Measurements from ENCODE around the gene PIP4P1.

Gene PIP4P1

GRCh38 chr14:20435582-20436362 lies 25.5 kb downstream of the PIP4P1 start, which contains the start of gene KLHL33:
Gene KLHL33 (minus strand): TSS chr14:20436166. CDS start chr14:20435811, 355 bp downstream.
- no peak for DNase-seq (ENCODE audit: low read depth)

GRCh38 chr14:20434701-20435581 lies 26.3 kb downstream of the PIP4P1 start:
- no peak for DNase-seq (ENCODE audit: low read depth)

GRCh38 chr14:20429801-20430669 lies 31.2 kb downstream of the PIP4P1 start:
- no peak for DNase-seq (ENCODE audit: low read depth)

- no peak for DNase-seq (ENCODE audit: low read depth)
These were observed 32.4 kb downstream of the PIP4P1 start for GRCh38 chr14:20428802-20429201.

- no peak for DNase-seq (ENCODE audit: low read depth)
These were observed 33.2 kb downstream of the PIP4P1 start for GRCh38 chr14:20428010-20428365.

DNA sequence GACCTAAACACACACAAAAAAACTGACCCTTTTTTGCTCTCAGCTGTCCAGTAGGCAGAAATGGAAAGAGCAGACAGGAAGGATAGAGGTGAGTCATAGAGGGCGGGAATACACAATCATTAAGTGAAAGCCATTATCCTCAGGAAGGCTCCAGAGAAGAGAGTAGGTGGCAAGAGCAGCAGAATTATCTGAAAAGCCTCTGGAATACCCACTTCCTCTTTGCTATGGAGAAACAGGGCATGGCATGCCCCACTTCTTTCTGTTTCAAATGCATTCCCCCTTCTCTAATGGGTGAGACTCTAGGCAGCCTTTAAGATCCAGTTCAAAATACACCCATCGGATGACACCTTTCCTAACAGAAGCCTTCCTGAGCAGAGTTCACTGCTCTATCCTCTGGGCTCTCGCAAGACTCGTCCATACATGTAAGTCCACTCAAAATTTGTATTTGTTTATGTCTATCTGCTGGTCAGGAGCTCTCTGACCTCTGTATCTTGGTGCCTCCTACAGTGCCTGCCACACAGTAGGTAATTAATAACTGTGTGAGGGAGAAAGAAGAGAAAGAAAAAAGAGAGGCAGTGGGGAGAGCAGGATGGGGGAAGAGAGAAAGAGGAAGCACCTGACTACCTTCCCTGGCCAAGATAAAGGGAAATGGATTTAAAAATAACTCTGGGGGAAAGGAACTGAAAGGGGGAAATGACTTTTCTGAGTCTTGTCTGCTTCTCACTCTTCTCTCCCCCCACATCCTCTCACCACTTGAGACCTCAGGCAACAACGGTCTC lies 33.8 kb downstream of the PIP4P1 start:
- no peak for DNase-seq (ENCODE audit: low read depth)

- no peak for DNase-seq (ENCODE audit: low read depth)
These were observed 36.4 kb downstream of the PIP4P1 start for GRCh38 chr14:20424851-20425250.

DNA sequence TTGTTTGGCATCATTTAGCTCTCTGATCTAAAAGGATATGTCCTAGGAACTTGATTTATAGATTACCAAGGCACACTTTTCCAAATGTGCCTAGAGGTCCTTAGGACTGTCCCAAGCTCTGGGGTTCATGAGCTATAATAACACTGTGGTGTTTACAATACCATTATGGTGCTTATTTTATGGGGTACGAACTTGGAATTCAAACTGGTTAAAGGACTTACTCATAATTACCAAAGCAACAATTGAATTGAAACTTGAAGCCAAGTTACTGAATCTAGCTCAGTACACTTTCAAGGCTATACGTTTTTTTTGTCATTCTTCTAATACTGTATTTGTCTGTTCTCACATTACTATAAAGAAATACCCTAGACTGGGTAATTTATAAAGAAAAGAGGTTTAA lies 38.3 kb downstream of the PIP4P1 start:
- DNase-seq (ENCODE audit: low read depth) = no peak

- DNase-seq (ENCODE audit: low read depth) = no peak
These were observed 40.0 kb downstream of the PIP4P1 start for GRCh38 chr14:20421267-20421666.

DNA sequence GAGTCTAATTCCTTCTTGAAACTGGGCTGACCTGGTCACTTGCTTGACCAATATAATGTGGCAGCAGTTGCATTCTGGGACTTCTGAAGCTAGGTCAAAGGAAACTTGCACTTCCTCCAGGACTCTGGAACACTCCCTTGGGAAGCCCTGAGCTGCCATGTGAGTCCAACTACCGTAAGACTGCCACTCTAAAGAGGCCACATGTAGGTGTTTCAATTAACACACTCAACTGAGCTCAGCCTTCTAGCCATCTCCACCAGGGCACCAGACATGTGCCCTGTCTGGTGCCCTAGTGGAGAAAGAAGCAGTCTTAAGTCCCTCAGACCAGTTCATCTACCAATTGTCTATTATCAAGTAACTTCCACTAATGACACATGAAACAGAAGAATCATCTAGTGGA lies 41.8 kb downstream of the PIP4P1 start:
- DNase-seq (ENCODE audit: low read depth) = no peak

GRCh38 chr14:20418501-20418909 lies 42.7 kb downstream of the PIP4P1 start:
- no peak for DNase-seq (ENCODE audit: low read depth)

DNA sequence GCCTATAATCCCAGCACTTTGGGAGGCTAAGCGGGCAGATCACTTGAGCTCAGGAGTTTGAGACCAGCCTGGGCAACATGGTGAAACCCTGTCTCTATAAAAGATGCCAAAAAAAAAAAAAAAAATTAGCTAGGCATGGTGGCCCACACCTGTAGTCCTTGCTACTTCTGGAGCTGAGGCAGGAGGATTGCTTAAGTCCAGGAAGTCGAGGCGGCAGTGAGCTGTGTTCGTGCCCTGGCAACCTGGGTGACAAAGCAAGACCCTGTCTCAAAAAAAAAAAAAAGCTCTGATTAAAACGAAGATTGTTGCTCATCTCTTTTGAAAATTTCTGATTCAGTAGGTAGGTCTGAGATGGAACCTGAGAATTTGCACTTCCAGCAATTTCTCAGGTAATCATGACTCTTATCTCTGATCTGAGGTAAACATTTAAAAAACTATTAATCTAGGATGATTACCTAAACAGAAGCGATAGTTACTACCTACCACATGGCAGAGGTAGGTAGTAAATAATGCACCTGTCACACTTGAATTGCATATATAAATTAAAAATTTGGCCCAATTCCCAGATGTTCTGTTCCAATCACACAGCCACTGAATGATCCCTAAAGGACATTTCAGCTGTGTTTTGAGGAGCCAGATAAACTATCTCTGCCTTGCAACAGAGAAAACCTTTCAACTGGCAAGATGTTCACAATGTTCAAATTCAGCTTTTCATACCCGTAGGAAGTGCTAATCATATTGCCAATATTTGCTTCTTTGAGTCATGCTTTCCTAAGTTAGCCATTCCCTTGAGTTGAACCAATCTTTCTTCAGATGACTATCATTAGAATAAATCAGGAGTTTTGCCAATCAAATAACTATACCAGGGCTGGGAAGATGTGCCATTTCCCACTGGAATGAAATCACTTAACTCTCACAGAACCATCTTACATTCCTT lies 43.7 kb downstream of the PIP4P1 start:
- DNase-seq (ENCODE audit: low read depth) = no peak

- DNase-seq (ENCODE audit: low read depth) = no peak
These were observed 45.0 kb downstream of the PIP4P1 start for GRCh38 chr14:20416223-20416622.

GRCh38 chr14:20415782-20416206 lies 45.4 kb downstream of the PIP4P1 start:
- DNase-seq (ENCODE audit: low read depth) = peak; percentile 26

DNA sequence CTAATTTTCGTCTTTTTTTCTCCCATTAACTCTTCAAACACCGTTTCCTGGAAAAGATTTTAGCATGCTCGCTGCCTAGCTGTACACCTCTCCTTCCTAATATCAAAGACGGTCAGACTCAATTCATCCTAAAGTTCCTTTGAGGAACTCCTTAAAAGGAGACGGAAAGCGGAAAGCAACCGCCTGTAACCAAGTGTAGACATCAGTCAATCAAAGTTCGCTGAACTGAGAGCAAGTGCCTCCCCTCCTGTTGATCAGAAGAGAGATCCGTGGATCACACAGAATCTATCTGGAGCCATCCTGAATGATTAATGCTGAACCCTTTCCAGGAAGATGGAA lies 47.5 kb downstream of the PIP4P1 start:
- no peak for DNase-seq (ENCODE audit: low read depth)

GRCh38 chr14:20412876-20413743 lies 48.1 kb downstream of the PIP4P1 start, which contains the start of gene TEP1:
Gene TEP1 (minus strand): TSS chr14:20413501. CDS start chr14:20408439, 5,062 bp downstream.
- DNase-seq (ENCODE audit: low read depth) = peak; percentile 58

DNA sequence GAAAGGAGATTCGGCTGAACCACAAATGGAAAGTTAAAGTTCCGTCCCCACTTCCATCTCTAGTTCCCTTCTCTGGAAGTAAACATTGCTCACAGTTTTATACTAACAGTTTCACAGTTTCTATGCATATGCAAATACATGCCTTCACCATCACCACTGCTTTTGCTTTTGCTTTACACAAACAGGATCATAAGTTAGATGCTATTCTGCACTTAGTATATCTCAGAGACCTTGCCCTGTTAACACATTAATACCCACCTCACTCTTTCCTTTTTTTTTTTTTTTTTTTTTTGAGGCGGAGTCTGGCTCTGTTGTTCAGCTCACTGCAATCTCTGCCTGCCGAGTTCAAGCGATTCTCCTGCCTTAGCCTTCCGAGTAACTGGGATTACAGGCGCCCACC lies 48.8 kb downstream of the PIP4P1 start:
- DNase-seq (ENCODE audit: low read depth) = no peak

DNA sequence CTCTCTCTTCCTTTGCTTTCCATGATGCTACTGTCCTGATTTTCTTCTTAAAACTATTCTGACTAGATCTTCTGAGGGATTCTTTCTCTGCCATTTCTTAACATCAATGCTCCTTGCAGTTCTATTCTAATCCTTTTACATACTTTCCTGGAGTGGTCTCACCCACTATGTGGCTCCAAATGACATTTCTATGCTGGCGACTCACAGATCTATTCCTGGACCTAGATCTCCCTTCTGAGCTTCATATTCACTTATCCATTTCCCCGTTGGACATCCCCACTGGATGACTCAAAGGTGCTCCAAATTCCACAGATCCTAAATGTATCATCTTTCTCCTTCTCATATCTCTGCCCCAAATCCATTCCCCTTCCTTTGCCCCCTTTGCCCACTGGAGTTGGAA lies 52.0 kb downstream of the PIP4P1 start:
- no peak for DNase-seq (ENCODE audit: low read depth)
